ENCODE measurements around the gene ITPKB.

ITPKB gene

GRCh38 chr1:226697151-226697928 lies 41.7 kb downstream of the ITPKB start:
- no peak overlapping the region for H3K4me3 ChIP-seq (ENCODE audit: low read length)
- no peak for TF ChIP-seq ZNF274 (IDR thresholded peaks at IDR 0.05; ENCODE audit: low read depth, low read length)

GRCh38 chr1:226696547-226696946 lies 42.5 kb downstream of the ITPKB start:
- no peak for TF ChIP-seq ZNF274 (IDR thresholded peaks at IDR 0.05; ENCODE audit: low read depth, low read length)
- no peak overlapping the region for H3K4me3 ChIP-seq (ENCODE audit: low read length)

- no peak overlapping the region for H3K4me3 ChIP-seq (ENCODE audit: low read length)
- no peak for TF ChIP-seq ZNF274 (IDR thresholded peaks at IDR 0.05; ENCODE audit: low read depth, low read length)
Observed at GRCh38 chr1:226695335-226695900, 43.7 kb downstream of the ITPKB start.

- no peak overlapping the region for H3K4me3 ChIP-seq (ENCODE audit: low read length)
- no peak for TF ChIP-seq ZNF274 (IDR thresholded peaks at IDR 0.05; ENCODE audit: low read depth, low read length)
Observed at GRCh38 chr1:226692823-226693222, 46.3 kb downstream of the ITPKB start.

GRCh38 chr1:226692051-226692792 lies 46.9 kb downstream of the ITPKB start:
- H3K4me3 ChIP-seq (ENCODE audit: low read length) = no peak overlapping the region
- TF ChIP-seq ZNF274 (IDR thresholded peaks at IDR 0.05; ENCODE audit: low read depth, low read length) = no peak

- no peak for TF ChIP-seq ZNF274 (IDR thresholded peaks at IDR 0.05; ENCODE audit: low read depth, low read length)
- no peak overlapping the region for H3K4me3 ChIP-seq (ENCODE audit: low read length)
Observed at GRCh38 chr1:226691247-226691646, 47.8 kb downstream of the ITPKB start.

- no peak overlapping the region for H3K4me3 ChIP-seq (ENCODE audit: low read length)
- no peak for TF ChIP-seq ZNF274 (IDR thresholded peaks at IDR 0.05; ENCODE audit: low read depth, low read length)
Observed at GRCh38 chr1:226690460-226690982, 48.6 kb downstream of the ITPKB start.

GRCh38 chr1:226688808-226689207 lies 50.3 kb downstream of the ITPKB start:
- H3K4me3 ChIP-seq (ENCODE audit: low read length) = no peak overlapping the region
- TF ChIP-seq ZNF274 (IDR thresholded peaks at IDR 0.05; ENCODE audit: low read depth, low read length) = no peak

- no peak overlapping the region for H3K4me3 ChIP-seq (ENCODE audit: low read length)
- no peak for TF ChIP-seq ZNF274 (IDR thresholded peaks at IDR 0.05; ENCODE audit: low read depth, low read length)
Observed at GRCh38 chr1:226688056-226688748, 50.9 kb downstream of the ITPKB start.

GRCh38 chr1:226687426-226687825 lies 51.7 kb downstream of the ITPKB start:
- TF ChIP-seq ZNF274 (IDR thresholded peaks at IDR 0.05; ENCODE audit: low read depth, low read length) = no peak
- no peak overlapping the region for H3K4me3 ChIP-seq (ENCODE audit: low read length)

GRCh38 chr1:226686440-226687425 lies 52.3 kb downstream of the ITPKB start:
- TF ChIP-seq ZNF274 (IDR thresholded peaks at IDR 0.05; ENCODE audit: low read depth, low read length) = no peak
- H3K4me3 ChIP-seq (ENCODE audit: low read length) = no peak overlapping the region

GRCh38 chr1:226685196-226685820 lies 53.8 kb downstream of the ITPKB start:
- TF ChIP-seq ZNF274 (IDR thresholded peaks at IDR 0.05; ENCODE audit: low read depth, low read length) = no peak
- no peak overlapping the region for H3K4me3 ChIP-seq (ENCODE audit: low read length)

GRCh38 chr1:226684026-226684425 lies 55.1 kb downstream of the ITPKB start:
- no peak for TF ChIP-seq ZNF274 (IDR thresholded peaks at IDR 0.05; ENCODE audit: low read depth, low read length)
- no peak overlapping the region for H3K4me3 ChIP-seq (ENCODE audit: low read length)
